Keratinocyte (primary cell): Measurements from ENCODE around the gene DYNAP. TPM values are rescaled to one million over a fixed set of nuclear protein-coding genes. Genes with fewer than 3 reads are reported as not detected.
A peak's percentile ranks its signal among the peaks of the same experiment; 100 is the strongest.

Source experiments
- DNase-seq: peaks from one replicate; pipeline ENCODE4 v3.0.0-alpha.2; 2011; ENCODE audit warnings: low read depth, missing footprints, low spot score
- FAIRE-seq: peaks from 2 replicates; lab custom pipeline; 2011; peaks lifted over from hg19 to GRCh38; lab: Jason Lieb, UNC
- H2AFZ ChIP-seq: 2 replicates; pipeline ENCODE4 v1.6.0; 2012; ENCODE audit warnings: low read length, control low read depth, inconsistent platforms; ENCODE audit not compliant: control insufficient read depth
- H3K27ac ChIP-seq: 2 replicates; pipeline ENCODE4 v1.5.1; 2011; ENCODE audit warnings: low read length; ENCODE audit not compliant: control insufficient read depth, insufficient read depth
- H3K27me3 ChIP-seq: 3 replicates; pipeline ENCODE4 v1.6.0; 2011; ENCODE audit warnings: low read length; ENCODE audit not compliant: control insufficient read depth, insufficient read depth; ENCODE audit errors: extremely low read depth
- H3K36me3 ChIP-seq, 2 experiments: 2 replicates in 1 of 2; 3 replicates in 1 of 2; pipeline ENCODE4 v1.5.1; 2011; ENCODE audit warnings: low read length in 2 of 2, mild to moderate bottlenecking in 1 of 2; ENCODE audit not compliant: control insufficient read depth in 2 of 2, insufficient read depth in 2 of 2; ENCODE audit errors: extremely low read depth in 1 of 2
- H3K4me1 ChIP-seq: 3 replicates; pipeline ENCODE4 v1.5.1; 2011; ENCODE audit warnings: low read length; ENCODE audit not compliant: control insufficient read depth, insufficient read depth; ENCODE audit errors: extremely low read depth
- H3K4me2 ChIP-seq: 3 replicates; pipeline ENCODE4 v1.6.0; 2011; ENCODE audit warnings: low read depth, low read length; ENCODE audit not compliant: control insufficient read depth, insufficient read depth; ENCODE audit errors: extremely low read depth
- H3K4me3 ChIP-seq, 3 experiments: fragments of 200-600 bp in 1 of 3; sonication (generic) in 1 of 3; 2 replicates in 2 of 3; 3 replicates in 1 of 3; pipeline ENCODE4 v1.5.1; 2011 to 2016; ENCODE audit warnings: low read length in 3 of 3, mild to moderate bottlenecking in 3 of 3, control low read depth in 2 of 3, inconsistent platforms in 1 of 3, low read depth in 1 of 3, mixed read lengths in 1 of 3, mixed run types in 1 of 3, moderate library complexity in 1 of 3; ENCODE audit not compliant: control insufficient read depth in 2 of 3, insufficient read depth in 2 of 3; ENCODE audit errors: extremely low read depth in 1 of 3
- H3K79me2 ChIP-seq: 2 replicates; pipeline ENCODE4 v1.6.0; 2012; ENCODE audit warnings: low read length; ENCODE audit not compliant: control insufficient read depth, insufficient read depth
- H3K9ac ChIP-seq: 3 replicates; pipeline ENCODE4 v1.6.0; 2011; ENCODE audit warnings: low read length; ENCODE audit not compliant: control insufficient read depth, insufficient read depth; ENCODE audit errors: extremely low read depth
- H3K9me1 ChIP-seq: 3 replicates; pipeline ENCODE4 v1.6.0; 2011; ENCODE audit warnings: low read length; ENCODE audit not compliant: control insufficient read depth, insufficient read depth; ENCODE audit errors: extremely low read depth
- H3K9me3 ChIP-seq: 2 replicates; pipeline ENCODE4 v1.5.1; 2012; ENCODE audit warnings: low read depth, low read length; ENCODE audit not compliant: control insufficient read depth
- H4K20me1 ChIP-seq: 3 replicates; pipeline ENCODE4 v1.6.0; 2011; ENCODE audit warnings: low read length; ENCODE audit not compliant: control insufficient read depth, insufficient read depth; ENCODE audit errors: extremely low read depth
- EZH2 ChIP-seq: IDR thresholded peaks from one replicate; pipeline ENCODE4 v1.6.1; 2012; ENCODE audit warnings: inconsistent platforms, mild to moderate bottlenecking, low read length, moderate library complexity
- dilution Hi-C: fragments of 300-500 bp; cut with MboI; formaldehyde crosslinking; loops from one replicate; pipeline ENCODE4 v1.7.0; 2020; ENCODE audit warnings: low sequenced_read_pairs; ENCODE audit not compliant: extremely low pct_ligation_motif_present
- polyA plus RNA-seq, 5 experiments: library from polyadenylated mRNA; depleted of rRNA in 3 of 5; stranded (reverse) in 3 of 5; stranded (forward) in 1 of 5; unstranded in 1 of 5; fragments of >200 nt; gene quantifications; 1 replicate in 1 of 5; 2 replicates in 3 of 5; 3 replicates in 1 of 5; pipeline versions ENCODE4 v1.2.1 to v1.2.3, GENCODE V29; 2011 to 2012; ENCODE audit warnings: missing spikeins in 2 of 5, low read depth in 1 of 5, low replicate concordance in 1 of 5
- TF ChIP-seq, protein P1 (sequence below), 3 experiments: IDR thresholded peaks in 1 of 3; conservative IDR thresholded peaks in 1 of 3; optimal IDR thresholded peaks in 1 of 3; 2 replicates in 2 of 3; 3 replicates in 1 of 3; pipeline versions ENCODE3 to v1.5.1; 2011; ENCODE audit warnings: low read length in 3 of 3, mild to moderate bottlenecking in 3 of 3, moderate library complexity in 2 of 3, control low read depth in 1 of 3, inconsistent platforms in 1 of 3; ENCODE audit not compliant: insufficient read depth in 2 of 3; ENCODE audit errors: extremely low read depth in 1 of 3

Gene DYNAP
- polyA plus RNA-seq, 1 donor (not counting 4 experiments of a cell fraction or from before 2014, with no cell fraction given) = not detected

DNA sequence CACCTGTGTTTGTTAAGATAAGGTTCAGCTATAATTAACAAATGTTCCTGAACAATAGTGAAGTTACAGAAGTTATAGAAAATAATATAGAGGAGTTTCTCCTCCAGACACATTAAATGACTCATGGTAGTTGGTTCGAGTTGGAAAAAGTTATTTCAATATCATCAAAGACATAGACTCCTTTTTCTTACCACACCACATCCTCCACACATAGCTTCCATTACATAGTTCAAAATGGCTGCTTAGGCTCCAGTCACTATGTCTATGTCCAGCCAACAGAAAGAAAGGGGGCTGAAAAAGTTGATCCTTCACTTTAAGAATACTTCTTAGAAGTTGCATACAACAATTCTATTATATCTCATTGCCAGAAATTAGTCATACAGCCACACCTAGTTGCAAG lies 50.7 kb downstream of the DYNAP start:
- Histone ChIP-seq H3K79me2 (no peaks in the 10 kb centered on the region), H3K4me2 (no peak overlapping the region), H4K20me1 (no peaks in the 10 kb centered on the region), H2AFZ (no peak overlapping the region), H3K9ac (no peak overlapping the region), H3K27me3 (no peaks in the 10 kb centered on the region), H3K9me1 (no peaks in the 10 kb centered on the region), H3K36me3 (no peaks in the 10 kb centered on the region), H3K27ac (no peak overlapping the region), H3K9me3 (no peaks in the 10 kb centered on the region), H3K4me3 (no peak overlapping the region), H3K4me1 (peaks cover 2% of the 10 kb centered on the region)
- no peak for FAIRE-seq
- dilution Hi-C loops = no loop called here
- no peak for DNase-seq
- TF ChIP-seq, protein P1, sequence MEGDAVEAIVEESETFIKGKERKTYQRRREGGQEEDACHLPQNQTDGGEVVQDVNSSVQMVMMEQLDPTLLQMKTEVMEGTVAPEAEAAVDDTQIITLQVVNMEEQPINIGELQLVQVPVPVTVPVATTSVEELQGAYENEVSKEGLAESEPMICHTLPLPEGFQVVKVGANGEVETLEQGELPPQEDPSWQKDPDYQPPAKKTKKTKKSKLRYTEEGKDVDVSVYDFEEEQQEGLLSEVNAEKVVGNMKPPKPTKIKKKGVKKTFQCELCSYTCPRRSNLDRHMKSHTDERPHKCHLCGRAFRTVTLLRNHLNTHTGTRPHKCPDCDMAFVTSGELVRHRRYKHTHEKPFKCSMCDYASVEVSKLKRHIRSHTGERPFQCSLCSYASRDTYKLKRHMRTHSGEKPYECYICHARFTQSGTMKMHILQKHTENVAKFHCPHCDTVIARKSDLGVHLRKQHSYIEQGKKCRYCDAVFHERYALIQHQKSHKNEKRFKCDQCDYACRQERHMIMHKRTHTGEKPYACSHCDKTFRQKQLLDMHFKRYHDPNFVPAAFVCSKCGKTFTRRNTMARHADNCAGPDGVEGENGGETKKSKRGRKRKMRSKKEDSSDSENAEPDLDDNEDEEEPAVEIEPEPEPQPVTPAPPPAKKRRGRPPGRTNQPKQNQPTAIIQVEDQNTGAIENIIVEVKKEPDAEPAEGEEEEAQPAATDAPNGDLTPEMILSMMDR (optimal IDR thresholded peaks at IDR 0.05 in 1 of 3, IDR thresholded peaks at IDR 0.05 in 1 of 3, conservative IDR thresholded peaks at IDR 0.05 in 1 of 3; ENCODE audit: extremely low read depth in 1 of 3, insufficient read depth in 2 of 3, low read length in 3 of 3) = no peak
- TF ChIP-seq EZH2 = no peak

DNA sequence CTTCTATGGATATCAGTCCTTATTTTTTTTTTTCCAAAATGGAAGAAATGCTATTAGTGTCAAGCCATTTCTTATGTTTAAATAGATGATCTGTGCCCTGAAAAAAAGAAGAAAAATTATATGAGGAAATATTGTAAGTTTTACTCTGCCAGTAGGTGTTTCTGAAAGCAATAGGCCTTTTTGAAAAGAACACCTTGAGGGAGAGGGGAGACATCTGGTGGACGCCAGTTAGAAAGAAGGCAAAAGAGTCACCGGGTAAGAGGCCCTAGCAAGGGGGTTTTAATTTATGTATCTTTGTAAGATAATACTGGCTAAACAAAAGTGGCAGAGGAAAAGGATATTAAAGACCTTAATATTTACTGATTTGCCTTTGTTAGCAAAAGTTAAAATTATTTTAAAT lies 56.1 kb downstream of the DYNAP start:
- Histone ChIP-seq H3K79me2 (no peaks in the 10 kb centered on the region), H3K4me2 (no peak overlapping the region), H3K4me3 (no peak overlapping the region), H3K36me3 (no peaks in the 10 kb centered on the region), H3K9me3 (no peaks in the 10 kb centered on the region), H4K20me1 (no peaks in the 10 kb centered on the region), H3K27ac (no peak overlapping the region), H3K9me1 (no peaks in the 10 kb centered on the region), H2AFZ (no peak overlapping the region), H3K27me3 (no peaks in the 10 kb centered on the region), H3K4me1 (no peaks in the 10 kb centered on the region), H3K9ac (no peak overlapping the region)
- FAIRE-seq = no peak
- no peak for DNase-seq
- dilution Hi-C loops = no loop called here
- TF ChIP-seq, protein P1 (optimal IDR thresholded peaks at IDR 0.05 in 1 of 3, IDR thresholded peaks at IDR 0.05 in 1 of 3, conservative IDR thresholded peaks at IDR 0.05 in 1 of 3; ENCODE audit: extremely low read depth in 1 of 3, insufficient read depth in 2 of 3, low read length in 3 of 3) = peak; percentile 18 to 52 (median 50)
- no peak for TF ChIP-seq EZH2

Other genes with a start within 250 kb of the DYNAP start
- gene STARD6, start 233.4 kb upstream of the DYNAP start, polyA plus RNA-seq = 0.30 TPM in 1 of 3 replicates, not detected in the others
- gene C18orf54, start 233.3 kb upstream of the DYNAP start, polyA plus RNA-seq = 1.9 to 5.1 TPM (median 3.0 TPM) in 3 replicates
- 1.3 to 4.2 TPM (median 4.0 TPM) in 3 replicates for gene RAB27B, start 237.2 kb downstream of the DYNAP start, polyA plus RNA-seq